Measurements from ENCODE around the gene SNX8.
A peak's percentile ranks its signal among the peaks of the same experiment; 100 is the strongest.

The SNX8 gene

DNA sequence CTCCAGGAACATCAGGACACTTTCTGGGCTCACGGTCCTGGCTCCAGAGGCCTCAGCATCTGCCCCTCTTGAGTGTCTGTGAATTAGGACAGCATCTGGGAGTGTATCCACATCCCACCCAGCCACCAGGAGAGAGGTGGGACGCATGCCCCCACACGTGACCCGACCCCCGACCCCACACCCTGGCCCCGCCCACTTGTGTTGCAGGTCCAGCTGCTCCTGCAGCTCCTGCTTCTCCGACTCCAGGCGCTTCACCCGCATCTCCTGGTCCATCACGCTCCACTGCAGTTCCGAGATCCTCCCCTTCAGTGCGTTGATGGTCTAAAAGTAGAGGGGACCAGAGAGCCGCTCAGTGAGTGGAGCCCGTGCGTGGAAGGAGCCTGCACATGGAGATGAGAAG lies 95.1 kb downstream of the SNX8 start:
- DNase-seq, result no peak

- no peak for DNase-seq
Measured at GRCh38 chr7:2218444-2218785, 95.8 kb downstream of the SNX8 start.

- DNase-seq, result no peak
Measured at GRCh38 chr7:2217716-2218443, 96.4 kb downstream of the SNX8 start.

DNA sequence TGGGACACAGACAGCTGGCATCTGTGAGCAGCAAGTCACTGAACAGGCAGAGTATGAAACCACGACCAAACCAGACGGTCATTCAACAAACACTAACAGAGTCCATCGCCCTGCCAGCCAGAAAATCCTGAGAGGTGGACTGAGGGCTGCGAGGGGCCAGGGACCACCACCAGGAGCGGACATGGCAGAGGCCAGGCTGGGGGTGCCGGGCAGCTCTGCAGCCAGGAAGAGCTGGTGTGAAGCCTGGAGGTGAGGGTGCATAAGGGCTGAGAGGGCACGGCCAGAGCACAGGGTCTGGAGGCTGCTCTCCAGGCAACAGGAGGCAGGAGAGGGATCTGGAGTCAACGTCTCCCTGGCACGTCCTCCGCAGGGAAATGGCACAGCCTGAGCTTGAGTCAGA lies 97.0 kb downstream of the SNX8 start:
- DNase-seq, result no peak

- no peak for DNase-seq
Measured at GRCh38 chr7:2215851-2216250, 98.4 kb downstream of the SNX8 start.

DNA sequence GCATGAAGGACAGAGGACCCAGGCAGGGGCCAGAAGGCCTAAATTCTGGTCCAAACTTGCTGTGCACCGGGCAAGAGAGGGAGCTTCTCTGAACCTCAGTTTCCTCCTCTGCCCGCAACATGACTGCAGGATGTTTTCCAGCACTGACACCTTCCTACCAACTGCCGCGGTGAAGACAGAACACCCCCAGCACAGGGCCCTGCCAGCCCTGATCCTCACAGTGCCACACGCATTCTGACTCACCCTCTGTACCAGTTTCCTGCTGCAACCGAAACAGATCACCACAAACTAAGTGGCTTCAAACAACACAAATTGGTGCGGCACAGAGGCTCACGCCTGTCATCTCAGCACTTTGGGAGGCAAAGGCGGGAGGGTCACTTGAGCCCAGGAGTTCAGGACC lies 99.6 kb downstream of the SNX8 start:
- DNase-seq, result no peak

GRCh38 chr7:2213551-2214215 lies 100.6 kb downstream of the SNX8 start:
- DNase-seq, result no peak

- no peak for DNase-seq
Measured at GRCh38 chr7:2212906-2213305, 101.3 kb downstream of the SNX8 start.

DNA sequence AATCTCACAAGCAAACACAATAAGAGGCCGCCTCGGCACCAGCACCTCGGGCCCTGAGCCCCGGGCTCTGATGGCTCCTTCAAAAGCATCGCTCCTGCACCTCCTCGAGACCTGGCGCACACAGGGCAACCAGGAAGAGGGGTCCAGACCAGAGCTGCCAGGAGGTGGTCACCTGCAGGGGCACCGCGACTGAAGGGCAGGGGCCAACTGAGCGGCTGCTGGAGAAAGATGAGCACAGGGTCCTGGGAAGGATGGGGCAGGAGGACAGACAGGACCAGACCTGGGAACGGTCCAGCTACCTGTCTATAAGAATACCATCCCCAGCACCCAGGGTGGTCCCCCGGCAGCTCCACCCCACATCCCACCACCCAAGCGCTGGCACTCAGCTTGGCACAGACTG lies 102.3 kb downstream of the SNX8 start:
- no peak for DNase-seq

DNA sequence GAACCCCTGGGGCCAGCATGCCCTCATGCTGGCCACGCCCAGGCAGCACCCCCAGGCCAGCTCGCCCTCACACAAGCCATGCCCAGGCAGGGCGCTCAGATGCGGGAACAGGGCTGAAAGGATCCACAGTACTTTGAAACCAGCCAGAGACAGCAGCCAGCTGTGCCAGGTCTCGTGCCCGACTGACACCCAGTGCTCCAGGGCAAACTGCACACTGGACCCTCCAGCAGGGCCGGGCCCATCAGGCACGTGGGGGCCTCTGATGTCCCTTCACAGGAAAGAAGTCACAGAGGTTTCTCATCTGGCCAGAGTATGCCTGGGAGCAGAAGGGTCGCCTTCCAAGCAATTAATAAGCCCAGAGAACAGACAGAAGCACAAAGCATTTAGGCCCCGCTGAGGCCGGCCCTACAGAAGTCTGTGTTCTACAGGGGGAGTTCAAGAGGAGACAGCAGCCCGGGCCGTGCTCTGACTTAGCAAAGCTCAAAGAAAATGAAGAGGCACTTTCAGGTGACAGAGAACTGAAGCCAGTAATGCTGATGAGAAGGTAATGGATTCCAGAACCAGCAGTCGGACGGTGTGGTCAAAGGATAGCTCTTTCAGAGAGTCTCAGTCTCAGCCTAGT lies 102.9 kb downstream of the SNX8 start:
- no peak for DNase-seq

- no peak for DNase-seq
Measured at GRCh38 chr7:2210551-2211258, 103.5 kb downstream of the SNX8 start.

DNA sequence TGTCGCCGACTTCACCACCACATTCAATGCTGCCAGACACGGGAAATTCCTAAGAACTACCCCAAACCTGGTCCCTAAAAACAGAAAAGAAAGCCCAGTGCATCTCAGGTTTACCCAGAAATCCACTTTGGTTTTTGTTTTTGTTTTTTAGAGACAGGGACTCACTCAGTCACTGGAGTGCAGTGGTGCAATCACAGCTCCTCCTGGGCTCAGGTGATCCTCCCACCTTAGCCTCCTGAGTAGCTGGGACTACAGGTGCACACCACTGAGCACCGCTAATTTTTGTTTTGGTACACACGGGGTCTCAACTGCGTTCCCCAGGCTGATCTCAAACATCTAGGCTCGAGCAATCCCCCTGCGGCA lies 104.3 kb downstream of the SNX8 start:
- DNase-seq, result no peak

- peak; percentile 18 for DNase-seq
Measured at GRCh38 chr7:2209146-2209960, 104.9 kb downstream of the SNX8 start.

DNA sequence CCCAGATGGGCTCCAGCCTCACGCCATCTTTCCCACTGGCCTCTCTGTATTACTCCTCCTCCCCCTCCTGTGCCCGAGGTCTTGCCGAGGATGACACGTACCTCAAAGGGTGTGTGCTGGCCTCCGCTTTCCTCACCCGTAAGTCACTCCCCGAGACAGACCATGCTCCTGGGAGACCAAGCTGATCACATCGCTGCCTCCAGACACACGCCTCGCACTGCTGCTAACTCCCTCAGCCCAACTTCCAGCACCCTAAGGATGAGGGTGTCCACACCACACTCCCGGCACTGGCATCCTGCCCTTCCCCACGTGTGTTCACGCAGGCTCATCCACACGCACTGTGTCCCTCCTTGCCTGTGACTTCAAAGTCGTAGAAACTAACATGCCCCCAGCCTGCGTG lies 105.5 kb downstream of the SNX8 start:
- no peak for DNase-seq

DNA sequence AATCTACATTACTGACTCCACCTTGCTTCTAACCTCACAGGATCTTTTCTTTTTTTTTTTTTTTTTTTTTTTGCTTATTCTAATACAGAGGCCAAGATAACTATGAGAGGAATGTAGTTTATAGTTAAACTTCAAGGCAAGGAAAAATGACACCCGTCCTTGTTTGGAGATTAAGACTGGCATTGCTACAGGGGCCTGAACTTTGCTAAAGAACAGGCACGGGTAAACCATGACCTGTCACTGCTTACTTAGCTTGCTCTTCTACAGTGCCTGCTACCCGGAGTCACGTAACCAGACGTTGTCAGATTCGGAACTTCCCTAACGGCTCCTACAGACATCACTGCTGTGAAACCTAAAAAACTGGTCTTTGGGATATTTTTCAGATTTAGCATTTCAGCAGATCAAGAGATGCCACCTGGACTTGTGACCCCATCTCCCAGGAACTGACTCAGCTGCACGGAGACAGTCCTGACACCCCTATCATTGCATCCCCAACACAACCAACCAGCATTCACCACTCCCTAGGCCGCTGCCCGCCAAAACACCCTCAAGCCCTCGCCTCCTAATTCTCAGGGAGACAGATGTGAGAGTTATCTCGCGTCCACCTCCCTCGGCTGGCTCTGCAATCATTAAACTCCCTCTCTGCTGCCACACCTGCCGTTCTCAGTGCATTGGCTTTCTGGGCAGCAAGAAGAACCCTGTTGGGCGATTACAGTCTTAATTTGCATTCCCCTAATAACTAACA lies 109.0 kb downstream of the SNX8 start:
- no peak for DNase-seq

- no peak for DNase-seq
Measured at GRCh38 chr7:2204446-2204845, 109.8 kb downstream of the SNX8 start.

DNA sequence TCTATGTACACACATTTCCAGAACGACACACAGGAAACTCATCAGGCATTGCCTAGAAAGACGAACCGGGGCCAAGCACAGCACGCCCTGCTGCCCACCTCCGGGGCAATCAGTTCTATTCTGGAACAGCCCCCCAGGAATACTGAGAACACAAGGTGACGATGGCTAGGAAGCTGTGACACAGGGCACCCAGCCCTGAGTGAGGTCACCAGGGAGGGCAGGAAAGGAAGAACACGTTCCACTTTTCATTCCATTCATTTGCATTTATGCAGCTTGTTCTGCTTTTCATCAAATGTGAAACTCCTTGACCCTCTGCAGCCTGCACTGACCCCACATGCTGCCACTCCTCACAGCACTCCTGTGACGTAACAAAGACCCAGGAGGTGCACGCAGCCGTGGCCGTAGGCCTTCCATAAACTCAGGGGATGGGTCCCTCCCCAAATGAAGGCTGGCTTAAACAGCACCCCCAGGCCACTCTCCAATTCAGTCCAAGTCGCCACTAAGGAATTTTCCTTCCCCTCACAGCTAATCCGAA lies 110.4 kb downstream of the SNX8 start:
- no peak for DNase-seq

DNA sequence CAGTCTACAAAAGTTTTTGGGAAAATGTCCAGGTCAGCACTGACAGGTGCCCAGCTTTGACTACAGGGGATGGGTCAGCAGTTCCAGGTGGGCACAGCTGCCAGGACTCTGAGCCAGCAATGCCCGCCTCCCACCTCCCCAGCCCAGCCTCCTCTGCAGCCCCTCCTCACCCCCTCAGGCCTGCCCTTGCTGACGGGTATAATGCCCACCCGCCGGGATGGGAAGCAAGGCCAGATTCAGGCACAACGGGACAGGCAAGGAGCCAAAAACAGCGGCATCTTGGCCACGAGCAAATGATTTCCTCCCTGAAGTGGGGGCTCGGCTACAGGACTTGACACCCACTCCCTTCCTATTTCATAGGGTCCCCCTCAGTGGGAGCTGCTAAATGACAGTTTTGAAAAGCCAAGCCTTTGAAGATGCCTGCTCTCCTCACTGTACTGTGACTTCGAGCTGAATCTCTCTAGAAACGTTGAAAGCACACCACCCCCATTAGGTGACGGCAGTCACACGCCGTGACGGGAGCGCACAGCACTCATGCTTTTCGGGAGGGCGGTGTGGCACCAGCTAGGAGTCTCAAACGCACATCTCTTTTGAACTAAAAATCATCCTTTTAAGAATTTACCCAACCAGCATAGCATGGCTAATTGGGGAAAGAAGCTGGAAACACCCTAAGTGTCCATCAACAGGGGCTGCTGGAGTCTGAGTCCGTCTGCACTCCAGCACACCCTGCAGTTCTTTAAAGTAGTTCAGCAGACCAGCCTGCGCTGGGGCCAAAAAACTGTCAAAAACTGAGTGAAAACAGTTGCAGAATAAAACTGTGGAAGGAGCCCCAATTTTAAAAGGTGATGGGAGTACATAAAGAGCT lies 111.1 kb downstream of the SNX8 start:
- DNase-seq, result no peak

- DNase-seq, result no peak
Measured at GRCh38 chr7:2202361-2202761, 111.9 kb downstream of the SNX8 start.

Measured in NCI-H2171 treated with DMSO at 0.1 percent for 48 hours (cell line).